GM23338 (cell line): ENCODE measurements around the gene ZNF534.
"Not testable (repeated sequence)": the region's sequence is repeated elsewhere in the genome, so short reads cannot be mapped to it uniquely, and the experiment has no call there.

Experiments used
- CREB1 ChIP-seq: fragments of 250-450 bp; sonication (Bioruptor Pico); IDR thresholded peaks from 2 replicates; pipeline ENCODE4 v1.5.0; 2020; ENCODE audit warnings: low read depth, mild to moderate bottlenecking, moderate library complexity
- EZH2phosphoT487 ChIP-seq: fragments of 200-600 bp; sonication (generic); IDR thresholded peaks from one replicate; pipeline ENCODE4 v1.8.1; 2018; ENCODE audit warnings: antibody characterized with exemption; ENCODE audit not compliant: unreplicated experiment
- JUNB ChIP-seq: IDR thresholded peaks from one replicate; pipeline ENCODE4 v1.6.1; 2016; ENCODE audit warnings: antibody characterized with exemption; ENCODE audit not compliant: unreplicated experiment
- POLR2AphosphoS5 ChIP-seq: IDR thresholded peaks from 2 replicates; pipeline ENCODE4 v1.6.1; 2016; ENCODE audit warnings: antibody characterized with exemption, low read depth
- TF ChIP-seq, protein P1 (sequence below), 2 experiments: fragments of 200-600 bp in 1 of 2; sonication (generic) in 1 of 2; conservative IDR thresholded peaks; 2 replicates each; pipeline versions ENCODE4 v1.5.1 to v1.6.1; 2016 to 2017; ENCODE audit warnings: antibody characterized with exemption in 2 of 2, low read depth in 2 of 2, mild to moderate bottlenecking in 2 of 2, moderate library complexity in 1 of 2

DNA sequence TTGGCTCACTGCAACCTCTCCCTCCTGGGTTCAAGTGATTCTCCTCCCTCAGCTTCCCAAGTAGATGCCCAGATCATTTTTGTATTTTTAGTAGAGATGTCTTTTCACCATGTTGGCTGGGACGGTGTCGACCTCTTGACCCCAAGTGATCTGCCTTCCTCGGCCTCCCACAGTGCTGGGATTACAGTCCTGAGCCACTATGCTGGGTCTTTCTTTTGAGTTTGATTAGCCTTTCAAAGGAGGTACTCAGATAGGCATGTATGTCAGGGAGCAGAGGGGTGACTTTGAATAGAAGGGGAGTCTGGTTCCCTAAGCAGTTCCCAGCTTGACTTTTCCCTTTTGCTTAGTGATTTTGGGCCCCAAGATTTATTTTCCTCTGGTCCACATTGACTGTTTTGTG is 71.5 kb downstream of the ZNF534 start:
- not testable (repeated sequence) for TF ChIP-seq EZH2phosphoT487; CREB1 (CRISPR knock-in tag); JUNB
- TF ChIP-seq, protein P1, sequence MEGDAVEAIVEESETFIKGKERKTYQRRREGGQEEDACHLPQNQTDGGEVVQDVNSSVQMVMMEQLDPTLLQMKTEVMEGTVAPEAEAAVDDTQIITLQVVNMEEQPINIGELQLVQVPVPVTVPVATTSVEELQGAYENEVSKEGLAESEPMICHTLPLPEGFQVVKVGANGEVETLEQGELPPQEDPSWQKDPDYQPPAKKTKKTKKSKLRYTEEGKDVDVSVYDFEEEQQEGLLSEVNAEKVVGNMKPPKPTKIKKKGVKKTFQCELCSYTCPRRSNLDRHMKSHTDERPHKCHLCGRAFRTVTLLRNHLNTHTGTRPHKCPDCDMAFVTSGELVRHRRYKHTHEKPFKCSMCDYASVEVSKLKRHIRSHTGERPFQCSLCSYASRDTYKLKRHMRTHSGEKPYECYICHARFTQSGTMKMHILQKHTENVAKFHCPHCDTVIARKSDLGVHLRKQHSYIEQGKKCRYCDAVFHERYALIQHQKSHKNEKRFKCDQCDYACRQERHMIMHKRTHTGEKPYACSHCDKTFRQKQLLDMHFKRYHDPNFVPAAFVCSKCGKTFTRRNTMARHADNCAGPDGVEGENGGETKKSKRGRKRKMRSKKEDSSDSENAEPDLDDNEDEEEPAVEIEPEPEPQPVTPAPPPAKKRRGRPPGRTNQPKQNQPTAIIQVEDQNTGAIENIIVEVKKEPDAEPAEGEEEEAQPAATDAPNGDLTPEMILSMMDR (conservative IDR thresholded peaks at IDR 0.05; ENCODE audit: low read depth in 2 of 2): not testable (repeated sequence)
- TF ChIP-seq POLR2AphosphoS5: peak; percentile 70
